ENCODE results near the gene INTS3. TPM values are rescaled to one million over a fixed set of nuclear protein-coding genes. Genes with fewer than 3 reads are reported as not detected.
"Not testable (repeated sequence)": the region's sequence is repeated elsewhere in the genome, so short reads cannot be mapped to it uniquely, and the experiment has no call there.

The INTS3 gene
- total RNA-seq, 1 donor from 2014 or later = 21.9 TPM

DNA sequence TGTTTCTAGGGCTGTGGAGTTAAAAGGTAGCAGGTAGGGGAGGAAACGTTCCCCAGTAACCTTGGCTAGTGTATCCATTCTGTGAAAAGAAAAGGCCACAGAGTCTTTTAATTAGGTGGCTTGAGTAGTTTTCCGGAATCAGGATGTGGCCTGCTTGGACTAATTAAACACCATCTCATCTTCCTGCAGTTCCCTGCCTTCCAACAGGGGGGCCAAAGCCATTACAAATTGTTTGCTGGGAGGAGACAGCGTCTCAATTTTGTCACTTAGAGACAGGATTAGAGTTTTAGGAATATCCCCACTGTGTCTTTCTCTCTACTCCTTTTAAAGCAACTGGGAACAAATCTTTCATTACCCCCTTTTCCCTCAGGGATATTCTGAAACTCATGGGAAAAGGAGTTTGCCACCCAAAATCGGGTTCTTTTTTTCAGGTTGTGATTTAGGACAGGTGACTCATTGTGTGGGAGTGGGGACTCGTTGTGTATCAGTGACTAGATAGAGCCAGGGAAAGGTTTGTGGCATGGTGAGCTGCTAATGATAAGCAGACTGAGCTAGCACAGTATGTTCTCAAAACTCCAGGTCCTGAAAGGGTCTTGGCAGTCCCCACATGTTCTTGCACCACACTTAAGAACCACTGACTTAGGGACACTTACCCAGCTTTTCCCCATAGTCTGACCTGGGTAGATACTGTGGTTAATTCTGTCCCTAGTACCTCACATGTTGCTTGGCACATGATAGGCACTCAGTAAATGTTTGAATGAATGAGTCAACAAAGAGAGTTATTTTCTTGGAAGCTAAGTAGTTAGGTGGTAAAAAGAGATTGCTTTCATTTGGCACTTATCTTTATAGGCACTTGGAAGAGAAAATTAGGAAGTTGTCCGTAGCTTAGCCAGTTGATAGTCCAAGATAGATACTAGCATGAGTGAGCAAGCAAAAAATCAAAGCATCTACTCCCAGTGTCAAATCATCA lies 22.5 kb downstream of the INTS3 start:
- ATAC-seq (no peak), DNase-seq (ENCODE audit: low spot score) (no peak)

DNA sequence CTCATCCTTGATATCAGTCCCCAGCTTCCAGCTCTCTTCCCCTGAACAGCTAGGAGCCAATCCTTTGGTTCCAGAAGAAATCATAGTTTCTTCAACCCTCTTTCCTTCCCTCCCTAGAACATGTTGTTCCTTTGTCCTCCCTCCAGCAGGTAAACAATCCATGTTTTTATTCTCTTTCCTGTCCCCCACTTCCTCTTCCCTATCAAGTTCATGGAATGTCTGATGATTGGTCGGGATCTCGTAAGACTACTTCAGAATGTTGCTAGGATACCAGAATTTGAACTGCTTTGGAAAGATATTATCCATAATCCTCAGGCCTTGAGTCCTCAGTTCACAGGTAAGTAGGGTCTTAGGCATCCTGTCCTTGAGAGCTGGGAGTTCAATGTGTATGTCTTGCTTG lies 24.2 kb downstream of the INTS3 start:
- ATAC-seq (no peak), DNase-seq (ENCODE audit: low spot score) (no peak)

DNA sequence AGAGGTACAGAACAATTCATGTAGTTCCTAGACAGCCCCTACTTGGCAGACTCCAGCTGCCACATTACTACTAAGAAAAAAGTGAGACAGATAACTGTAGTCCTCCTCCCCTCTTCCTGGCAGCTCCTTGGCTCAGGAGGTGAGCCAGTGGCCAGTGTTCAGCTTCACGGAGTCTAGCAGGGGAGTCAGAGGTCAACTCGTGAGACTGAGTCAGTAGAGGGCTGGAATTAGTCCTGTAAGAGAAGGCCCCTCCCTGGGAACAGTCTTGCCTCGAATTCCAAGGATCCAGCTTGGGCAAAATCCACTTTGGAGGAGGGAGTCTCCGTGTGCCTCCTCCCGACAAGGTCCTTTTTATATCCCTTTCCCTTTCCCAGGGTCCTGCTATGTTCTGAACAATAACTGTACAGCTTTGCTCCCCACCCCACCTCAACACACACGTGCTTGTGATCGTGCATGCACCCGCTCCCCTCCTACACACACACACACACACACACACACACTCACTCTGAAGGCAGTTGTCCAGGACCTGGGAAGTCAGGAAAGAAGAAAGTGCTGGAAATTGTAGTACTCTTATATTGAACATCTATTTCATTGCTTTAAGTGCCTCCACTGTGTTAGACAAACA lies 24.8 kb downstream of the INTS3 start:
- no peak for ATAC-seq
- no peak for DNase-seq (ENCODE audit: low spot score)

DNA sequence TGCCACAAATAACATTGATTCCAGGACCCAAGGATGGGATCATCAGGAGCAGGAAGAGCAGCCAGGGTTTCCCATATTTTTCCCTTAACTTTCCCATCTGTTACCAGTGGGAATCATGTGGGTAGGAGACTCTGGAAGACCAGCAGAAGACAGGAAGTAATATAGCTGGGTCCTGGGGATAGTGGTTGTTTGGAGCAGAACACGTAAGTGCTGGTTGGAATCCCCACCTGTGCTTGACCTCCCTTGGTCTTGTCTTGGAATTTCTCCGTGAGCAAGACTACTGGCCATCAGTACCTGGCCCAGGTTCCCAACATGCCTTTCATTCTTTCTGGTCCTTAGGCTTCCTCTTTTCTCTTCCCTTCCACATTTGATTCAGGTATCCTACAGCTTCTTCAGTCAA lies 26.4 kb downstream of the INTS3 start:
- ATAC-seq (no peak), DNase-seq (ENCODE audit: low spot score) (no peak)

DNA sequence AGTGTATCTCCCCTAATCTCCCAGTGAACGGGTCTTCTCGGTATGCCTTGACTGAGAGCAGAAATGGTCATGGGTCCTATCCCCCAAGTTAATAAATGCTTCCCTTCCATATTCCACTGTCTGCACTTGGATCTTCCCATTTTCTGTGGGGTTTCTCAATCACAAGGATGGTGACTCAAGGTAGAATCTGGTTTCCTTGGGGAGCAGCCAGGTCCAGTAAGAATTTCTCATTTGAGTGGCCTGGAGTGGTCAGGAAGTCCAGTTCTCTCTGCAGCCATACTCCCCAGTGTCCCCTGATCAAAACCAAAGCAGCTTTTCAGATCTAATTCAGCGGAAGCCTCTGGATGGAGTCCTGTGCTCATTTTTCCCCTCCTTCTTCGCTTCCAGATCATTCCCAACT lies 32.6 kb downstream of the INTS3 start:
- ATAC-seq (no peak), DNase-seq (ENCODE audit: low spot score) (no peak)

DNA sequence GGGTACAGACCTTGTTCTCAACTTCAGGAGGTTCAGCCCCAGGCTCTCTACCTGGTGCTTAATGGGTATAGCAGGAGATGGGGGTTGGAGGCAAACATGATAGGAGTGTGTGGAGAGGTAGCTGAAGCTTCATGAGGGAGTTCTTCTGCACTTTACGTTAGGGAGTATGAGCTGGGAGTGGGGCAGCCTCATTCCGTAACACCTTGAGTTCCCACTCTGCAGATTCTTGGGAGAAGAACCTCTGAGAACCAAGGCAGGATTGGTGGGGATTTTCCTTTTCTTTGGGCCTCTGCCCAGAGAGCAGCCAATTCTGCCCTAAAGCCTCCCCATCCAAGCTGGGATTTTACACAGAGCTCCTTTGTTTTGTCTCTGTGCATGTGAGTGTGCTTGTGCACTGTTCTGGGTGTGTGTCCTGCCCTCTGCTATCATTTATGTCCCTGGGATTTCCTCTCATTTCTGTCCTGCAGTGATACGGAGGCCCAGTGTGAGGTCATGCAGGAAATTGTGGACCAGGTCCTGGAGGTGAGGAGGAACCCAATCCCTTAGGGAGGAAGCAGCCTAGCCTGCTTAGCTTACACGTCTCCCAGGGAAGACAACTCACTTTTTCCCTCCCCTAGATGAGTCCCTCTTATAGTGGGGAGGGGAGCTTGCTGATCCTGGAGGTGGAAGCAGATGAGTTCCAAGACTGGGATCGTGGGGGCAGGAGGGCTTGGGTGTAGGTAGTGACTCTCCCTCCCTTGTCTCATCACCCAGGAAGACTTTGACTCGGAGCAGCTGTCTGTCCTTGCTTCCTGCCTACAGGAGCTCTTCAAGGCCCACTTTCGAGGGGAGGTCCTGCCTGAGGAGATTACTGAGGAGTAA lies 35.7 kb downstream of the INTS3 start:
- DNase-seq (ENCODE audit: low spot score) (no peak), ATAC-seq (peak; percentile 4)

DNA sequence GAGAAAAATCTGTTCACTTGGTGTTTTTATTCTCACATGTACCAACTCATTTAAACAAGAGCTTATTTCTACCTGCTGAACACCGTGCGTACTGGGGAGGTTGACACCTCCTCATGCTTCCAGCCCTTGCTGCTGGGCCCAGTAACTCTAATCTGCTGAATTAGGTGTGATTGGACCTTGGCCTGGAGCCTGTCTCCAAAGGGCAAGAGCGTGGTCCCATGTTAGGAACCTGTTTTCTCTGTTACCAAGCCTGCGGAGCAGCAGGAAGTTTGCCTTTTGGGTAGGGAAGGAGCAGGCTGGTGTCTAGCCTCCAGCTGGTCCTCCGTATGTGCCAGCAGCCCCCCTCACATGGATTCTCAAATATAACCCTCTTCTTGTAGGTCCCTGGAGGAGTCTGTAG lies 36.5 kb downstream of the INTS3 start:
- ATAC-seq = no peak
- no peak for DNase-seq (ENCODE audit: low spot score)

DNA sequence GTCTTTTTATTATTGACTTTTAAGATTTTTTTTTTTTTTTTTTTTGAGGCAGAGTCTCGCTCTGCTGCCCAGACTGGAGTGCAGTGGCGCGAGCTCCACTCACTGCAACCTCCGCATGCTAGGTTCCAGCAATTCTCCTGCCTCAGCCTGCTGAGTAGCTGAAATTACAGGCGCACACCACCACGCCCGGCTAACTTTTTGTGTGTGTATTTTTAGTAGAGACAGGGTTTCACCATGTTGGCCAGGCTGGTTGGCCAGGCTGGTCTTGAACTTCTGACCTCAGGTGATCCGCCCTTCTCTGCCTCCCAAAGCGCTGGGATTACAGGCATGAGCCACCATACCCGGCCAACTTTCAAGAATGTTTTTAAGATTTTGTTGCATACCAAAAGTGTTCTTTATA lies 38.8 kb downstream of the INTS3 start:
- ATAC-seq = not testable (repeated sequence)
- DNase-seq (ENCODE audit: low spot score) = peak; percentile 65

DNA sequence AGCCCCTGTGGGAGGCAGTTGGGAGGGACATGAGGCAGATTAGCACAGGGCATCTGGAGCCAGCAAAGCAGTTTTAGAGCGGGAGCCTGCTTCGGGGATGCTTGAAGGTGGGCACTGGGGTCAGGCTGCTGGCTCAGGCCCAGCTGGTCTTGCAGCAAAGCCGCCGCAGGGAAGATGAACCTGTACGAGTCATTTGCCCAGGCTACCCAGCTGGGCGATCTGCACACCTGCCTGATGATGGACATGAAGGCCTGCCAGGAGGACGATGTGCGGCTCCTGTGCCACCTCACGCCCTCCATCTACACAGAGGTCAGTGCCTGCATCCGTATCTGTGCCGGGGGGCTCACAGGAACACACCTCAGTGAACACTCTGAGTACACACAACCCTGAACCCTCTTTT lies 39.7 kb downstream of the INTS3 start:
- no peak for ATAC-seq
- peak; percentile 52 for DNase-seq (ENCODE audit: low spot score)

DNA sequence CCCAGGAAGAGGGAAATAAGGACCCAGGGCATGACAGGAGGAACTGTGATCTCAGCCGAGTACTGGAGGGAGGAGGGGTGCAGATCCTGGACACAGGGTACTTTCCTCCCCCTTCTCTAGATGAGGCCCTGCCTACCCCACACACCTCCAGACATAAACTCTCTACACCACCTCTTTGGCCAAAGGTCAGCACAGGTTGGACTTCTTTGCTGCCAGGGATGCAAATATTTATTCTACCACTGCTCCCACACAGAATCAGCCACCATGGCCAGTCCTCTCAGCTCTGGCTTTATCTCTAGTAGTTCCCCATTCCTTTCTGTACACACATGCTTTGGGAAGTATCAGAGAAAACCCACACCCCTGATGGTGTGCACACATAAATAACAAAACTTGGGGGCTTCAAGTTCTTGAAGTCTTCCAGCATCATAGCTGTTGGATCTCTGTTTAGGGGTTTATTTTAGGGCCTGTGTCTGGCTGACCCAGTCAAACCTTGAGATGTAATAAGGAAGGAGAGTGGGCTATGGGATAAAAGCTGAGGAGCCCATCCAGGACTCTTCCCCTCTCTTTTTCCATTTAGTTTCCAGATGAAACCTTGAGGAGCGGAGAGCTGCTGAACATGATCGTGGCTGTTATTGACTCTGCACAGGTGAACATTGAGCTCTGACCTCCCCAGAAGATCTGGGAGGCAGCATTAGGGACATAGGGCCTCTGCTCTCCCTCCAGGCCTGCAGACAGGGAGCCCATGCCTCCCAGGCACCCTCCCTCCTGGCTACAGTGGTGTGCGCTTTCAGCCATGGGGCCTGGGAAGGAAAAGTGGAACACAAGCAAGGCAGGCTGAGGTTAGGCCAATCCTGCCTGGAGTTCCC lies 40.7 kb downstream of the INTS3 start:
- DNase-seq (ENCODE audit: low spot score) = peak; percentile 90
- ATAC-seq = peak; percentile 84

DNA sequence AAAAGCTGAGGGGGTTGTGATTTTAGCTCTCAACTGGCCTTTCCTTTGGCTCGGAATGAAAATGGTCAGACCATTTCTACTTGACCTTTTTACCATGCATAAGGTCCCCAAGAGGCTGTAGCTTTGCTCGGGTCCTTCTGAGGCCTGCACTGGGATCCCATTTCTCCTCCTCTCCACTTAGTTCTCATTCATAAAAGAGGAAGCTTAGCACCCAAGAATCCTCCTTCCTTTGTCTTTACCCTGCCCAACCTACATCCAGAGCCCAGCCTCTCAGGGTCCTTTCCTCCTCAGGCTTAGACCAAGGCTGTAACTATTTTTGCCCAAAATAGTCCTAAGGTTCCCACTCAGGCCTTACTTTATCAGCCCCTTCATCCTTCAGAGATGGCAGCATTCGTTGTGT lies 41.4 kb downstream of the INTS3 start:
- DNase-seq (ENCODE audit: low spot score) (no peak), ATAC-seq (no peak)

DNA sequence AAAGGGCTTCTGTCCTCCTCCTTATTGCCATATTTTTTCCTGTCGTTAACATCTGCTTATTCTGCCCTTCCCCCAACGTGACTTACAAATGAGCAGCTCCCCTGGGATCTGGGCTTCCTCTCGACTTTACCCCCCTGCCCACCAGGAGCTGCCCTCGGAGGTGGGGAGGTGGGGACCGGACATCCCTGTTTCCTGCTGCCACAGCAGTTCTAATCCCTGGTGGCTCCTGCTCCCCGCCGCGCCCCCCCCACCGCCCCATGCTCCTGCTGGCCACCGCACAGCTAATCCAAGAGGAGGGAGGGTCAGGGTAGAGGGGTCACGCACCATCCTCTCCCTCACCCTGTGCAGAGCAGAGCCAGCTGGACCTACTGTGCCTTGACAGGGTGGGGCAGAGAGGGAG lies 42.9 kb downstream of the INTS3 start:
- no peak for ATAC-seq
- no peak for DNase-seq (ENCODE audit: low spot score)

DNA sequence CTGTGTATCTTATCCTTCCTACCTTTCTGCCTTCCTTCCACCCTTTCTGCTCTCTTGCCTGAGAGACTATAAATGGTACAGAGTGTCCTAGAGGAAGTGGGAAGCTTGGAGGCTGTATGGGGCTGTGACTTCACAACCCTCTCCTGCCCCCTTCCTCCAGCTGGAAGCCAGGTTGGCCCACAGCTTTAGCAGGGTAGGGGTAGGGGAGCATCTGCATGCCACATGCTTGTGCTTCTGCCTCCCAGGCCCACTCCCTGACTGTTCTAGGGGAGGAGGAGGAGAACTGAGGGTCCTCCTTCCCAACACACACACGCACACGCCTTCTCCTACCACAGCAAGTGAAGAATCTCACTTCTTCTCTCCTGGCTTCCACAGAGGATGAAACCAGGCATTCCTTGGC lies 43.4 kb downstream of the INTS3 start:
- DNase-seq (ENCODE audit: low spot score) (no peak), ATAC-seq (no peak)

DNA sequence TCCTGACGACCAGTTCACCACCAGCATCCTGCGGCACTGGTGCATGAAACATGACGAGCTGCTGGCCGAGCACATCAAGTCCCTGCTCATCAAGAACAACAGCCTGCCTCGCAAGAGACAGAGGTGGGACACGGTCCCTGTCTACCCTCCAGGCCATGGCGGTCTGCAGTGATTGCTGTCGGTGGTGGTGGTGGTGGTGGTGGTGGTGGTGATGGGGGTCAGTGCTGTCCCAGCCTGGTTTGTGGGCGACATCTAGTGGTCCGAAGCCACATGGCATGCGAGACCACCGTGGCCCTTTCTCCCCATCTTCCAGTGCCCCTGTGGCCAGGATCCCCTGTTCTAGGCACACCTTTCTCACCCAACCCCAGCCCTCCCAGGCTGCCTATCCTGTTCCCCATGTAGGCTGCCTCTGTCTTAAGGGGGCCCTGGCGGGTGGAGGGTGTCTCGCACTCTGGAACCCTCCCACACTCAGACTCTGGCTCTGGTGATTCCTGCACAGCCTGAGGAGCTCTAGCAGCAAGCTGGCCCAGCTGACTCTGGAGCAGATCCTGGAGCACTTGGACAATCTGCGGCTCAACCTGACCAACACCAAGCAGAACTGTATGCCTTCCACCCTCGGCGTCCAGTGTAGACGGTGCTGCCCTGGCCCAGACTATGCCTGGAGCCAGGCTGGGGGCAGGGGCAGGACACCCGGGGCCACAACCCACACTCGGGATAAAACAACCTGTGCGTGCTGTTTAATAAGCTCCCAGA lies 44.2 kb downstream of the INTS3 start:
- no peak for ATAC-seq
- DNase-seq (ENCODE audit: low spot score) = no peak

DNA sequence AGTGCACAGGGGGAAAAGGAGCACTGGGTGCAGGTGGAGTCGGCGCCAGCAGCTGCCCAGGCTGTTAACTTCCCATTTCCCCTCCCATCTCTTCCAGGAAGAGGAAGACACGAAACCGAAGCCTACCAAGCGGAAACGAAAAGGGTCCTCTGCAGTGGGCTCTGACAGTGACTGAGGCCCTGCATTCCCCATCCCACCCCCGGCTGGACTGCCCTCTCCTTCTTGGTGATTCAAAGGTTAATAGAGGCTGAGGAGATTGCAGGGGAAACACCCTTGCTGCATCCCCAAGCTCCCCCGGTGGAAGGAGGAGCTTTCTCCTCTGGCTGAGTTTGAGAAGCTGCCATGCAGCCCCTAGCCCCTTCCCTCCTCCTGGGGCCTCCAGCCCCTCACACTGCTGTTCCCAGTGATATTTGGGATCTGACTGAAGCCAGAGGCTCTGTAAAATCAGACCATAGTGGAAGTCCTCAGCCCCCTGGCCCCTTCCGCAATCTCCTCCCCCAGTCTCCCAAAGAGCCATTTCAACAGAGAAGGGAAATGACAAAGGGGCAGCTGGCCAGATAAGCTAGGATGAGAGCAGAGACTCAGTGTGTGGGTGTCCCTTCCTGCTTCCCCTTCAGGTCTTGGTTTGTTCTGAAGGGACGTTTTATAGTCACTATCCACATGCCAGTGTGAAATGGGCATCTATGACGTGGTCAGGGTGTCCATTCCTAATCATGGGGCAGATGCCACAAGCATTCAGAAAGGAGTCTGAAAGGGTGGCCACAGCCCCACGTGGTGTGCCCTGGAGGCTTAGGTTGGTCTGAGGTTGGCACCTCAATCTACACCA lies 45.5 kb downstream of the INTS3 start:
- DNase-seq (ENCODE audit: low spot score) (no peak), ATAC-seq (no peak)

DNA sequence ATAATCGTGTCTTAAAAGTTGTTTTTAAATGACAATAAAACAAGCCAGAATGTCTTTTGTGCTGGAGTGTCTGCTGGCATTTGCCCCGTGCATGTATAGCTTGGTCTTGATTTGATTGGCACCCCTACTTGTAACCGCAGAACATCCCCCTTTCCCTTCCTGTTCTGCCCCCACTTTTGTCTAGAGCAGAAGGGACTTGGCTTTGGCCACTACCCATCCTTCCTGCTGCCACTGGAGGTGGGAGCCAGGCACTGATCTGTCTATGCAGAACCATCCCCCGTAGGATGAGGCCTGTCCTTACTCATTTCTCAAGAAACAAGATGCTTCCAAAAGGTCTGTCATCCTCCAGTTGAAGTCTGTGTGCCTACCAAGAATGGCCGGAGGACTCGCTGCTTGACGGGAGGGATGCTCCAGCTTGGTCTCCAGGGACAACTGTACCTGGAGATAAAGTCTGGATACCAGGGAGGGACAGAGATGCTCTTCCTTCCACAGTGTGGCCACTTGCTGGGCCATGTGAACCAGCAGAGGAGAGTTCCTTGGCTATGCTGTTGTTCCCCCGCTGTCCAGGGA lies 46.3 kb downstream of the INTS3 start:
- DNase-seq (ENCODE audit: low spot score) = no peak
- no peak for ATAC-seq

DNA sequence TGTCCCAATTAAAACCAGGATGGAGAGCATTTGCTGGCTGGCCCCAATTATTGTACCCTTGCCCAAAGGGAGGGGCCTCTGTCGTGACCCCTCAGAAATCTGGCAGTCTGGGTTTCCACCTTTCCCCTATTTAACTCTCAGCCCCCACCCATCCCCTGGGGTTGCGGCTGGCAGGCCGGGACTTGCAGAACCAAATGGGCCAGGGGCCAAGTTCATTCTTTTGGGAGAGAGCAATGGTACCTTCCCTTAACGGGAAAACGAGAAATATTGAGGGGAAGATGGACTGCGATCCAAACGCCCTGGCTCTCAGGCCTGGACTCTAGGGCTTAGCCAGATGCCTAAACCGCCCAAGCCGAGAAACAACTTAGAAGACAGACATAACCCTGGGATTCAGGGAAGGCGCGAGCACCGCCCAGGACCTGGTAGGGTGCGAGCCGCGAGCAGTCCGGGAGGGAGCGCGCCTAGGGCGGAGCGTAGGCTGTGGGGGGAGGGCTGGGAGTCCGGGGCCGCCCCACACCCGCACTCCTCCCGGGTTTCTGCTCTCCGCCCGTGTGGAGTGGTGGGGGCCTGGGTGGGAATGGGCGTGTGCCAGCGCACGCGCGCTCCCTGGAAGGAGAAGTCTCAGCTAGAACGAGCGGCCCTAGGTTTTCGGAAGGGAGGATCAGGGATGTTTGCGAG lies 47.1 kb downstream of the INTS3 start, which contains the start of gene SLC27A3:
Gene SLC27A3 (plus strand): TSS at position 628 of the 678 bp plus-strand sequence. CDS start 91 bp downstream, outside the sequence.
- peak; percentile 88 for DNase-seq (ENCODE audit: low spot score)
- ATAC-seq = peak; percentile 73
